Sigmoid colon (tissue), 7 donors: ENCODE data around the gene HABP4. TPM values are rescaled to one million over a fixed set of nuclear protein-coding genes. Genes with fewer than 3 reads are reported as not detected.
"Not testable (repeated sequence)": the region's sequence is repeated elsewhere in the genome, so short reads cannot be mapped to it uniquely, and the experiment has no call there.

Experiments used
- DNase-seq: peaks from one replicate; pipeline ENCODE4 v3.0.0-alpha.2; 2019
- H3K27ac ChIP-seq, 4 donors: fragments of 200-600 bp; sonication (generic); one replicate each; pipeline ENCODE4 v1.5.1; 2016 to 2019; ENCODE audit warnings: mild to moderate bottlenecking in 1 of 4
- H3K27me3 ChIP-seq, 3 donors: fragments of 200-600 bp; sonication (generic); one replicate each; pipeline ENCODE4 v1.5.1; 2019; ENCODE audit warnings: mild to moderate bottlenecking in 1 of 3
- H3K36me3 ChIP-seq, 4 donors: fragments of 200-600 bp; sonication (generic); one replicate each; pipeline ENCODE4 v1.5.1; 2016 to 2019
- H3K4me1 ChIP-seq, 4 donors: fragments of 200-600 bp; sonication (generic); one replicate each; pipeline ENCODE4 v1.5.1; 2017 to 2019
- H3K4me3 ChIP-seq, 4 donors: fragments of 200-600 bp; sonication (generic); one replicate each; pipeline ENCODE4 v1.5.1; 2017 to 2019; ENCODE audit warnings: mild to moderate bottlenecking in 2 of 4, moderate library complexity in 1 of 4
- H3K9me3 ChIP-seq, 4 donors: fragments of 200-600 bp in 3 of 4; sonication (generic) in 3 of 4; one replicate each; pipeline versions ENCODE4 v1.5.1 to v1.6.1; 2013 to 2019
- CTCF ChIP-seq, 4 experiments: fragments of 450-650 bp in 3 of 4; fragments of 200-600 bp in 1 of 4; IDR thresholded peaks; one replicate each; pipeline ENCODE4 v1.5.1; 2016 to 2019; ENCODE audit warnings: antibody characterized with exemption in 4 of 4, mild to moderate bottlenecking in 3 of 4, moderate library complexity in 2 of 4
- EP300 ChIP-seq, 4 donors: sonication (generic); formaldehyde crosslinking; IDR thresholded peaks; one replicate each; pipeline ENCODE4 v1.6.1; 2017; ENCODE audit warnings: antibody characterized with exemption in 4 of 4
- POLR2A ChIP-seq, 2 donors: fragments of 450-650 bp; IDR thresholded peaks; one replicate each; pipeline ENCODE4 v1.6.1; 2016; ENCODE audit warnings: antibody characterized with exemption in 2 of 2, mild to moderate bottlenecking in 2 of 2, moderate library complexity in 2 of 2
- POLR2AphosphoS5 ChIP-seq, 4 donors: sonication (generic); formaldehyde crosslinking; IDR thresholded peaks; one replicate each; pipeline ENCODE4 v1.6.1; 2017; ENCODE audit warnings: antibody characterized with exemption in 4 of 4
- WGBS, 2 donors: extraction: QIAGEN DNeasy Blood & Tissue Kit; methylation state at CpG; one replicate each; pipeline ENCODE4 v1.1.7; 2013; 5-methylcytosine and 5-hydroxymethylcytosine counted together
- intact Hi-C: fragments of 100-400 bp; cut with DNase I; formaldehyde crosslinking; loops from one replicate; pipeline ENCODE4 v1.15.1; 2023
- polyA plus RNA-seq, 3 donors: library from polyadenylated mRNA; stranded (reverse); fragments of 200-250 nt; gene quantifications; one replicate each; pipeline ENCODE4 v1.2.3, GENCODE V29; 2013
- total RNA-seq, 4 donors: library from RNA; depleted of rRNA; stranded (reverse); fragments of >200 nt; gene quantifications; one replicate each; pipeline ENCODE4 v1.1.0, GENCODE V29; 2016
- donor health status: healthy with polysubstance abuse.
- donor health status: Bipolar disorder and iron deficiency.
- donor health status: healthy.

HABP4 gene
- total and polyA plus RNA-seq, 7 donors, result 2.5 to 23.5 (median 12.5) TPM

DNA sequence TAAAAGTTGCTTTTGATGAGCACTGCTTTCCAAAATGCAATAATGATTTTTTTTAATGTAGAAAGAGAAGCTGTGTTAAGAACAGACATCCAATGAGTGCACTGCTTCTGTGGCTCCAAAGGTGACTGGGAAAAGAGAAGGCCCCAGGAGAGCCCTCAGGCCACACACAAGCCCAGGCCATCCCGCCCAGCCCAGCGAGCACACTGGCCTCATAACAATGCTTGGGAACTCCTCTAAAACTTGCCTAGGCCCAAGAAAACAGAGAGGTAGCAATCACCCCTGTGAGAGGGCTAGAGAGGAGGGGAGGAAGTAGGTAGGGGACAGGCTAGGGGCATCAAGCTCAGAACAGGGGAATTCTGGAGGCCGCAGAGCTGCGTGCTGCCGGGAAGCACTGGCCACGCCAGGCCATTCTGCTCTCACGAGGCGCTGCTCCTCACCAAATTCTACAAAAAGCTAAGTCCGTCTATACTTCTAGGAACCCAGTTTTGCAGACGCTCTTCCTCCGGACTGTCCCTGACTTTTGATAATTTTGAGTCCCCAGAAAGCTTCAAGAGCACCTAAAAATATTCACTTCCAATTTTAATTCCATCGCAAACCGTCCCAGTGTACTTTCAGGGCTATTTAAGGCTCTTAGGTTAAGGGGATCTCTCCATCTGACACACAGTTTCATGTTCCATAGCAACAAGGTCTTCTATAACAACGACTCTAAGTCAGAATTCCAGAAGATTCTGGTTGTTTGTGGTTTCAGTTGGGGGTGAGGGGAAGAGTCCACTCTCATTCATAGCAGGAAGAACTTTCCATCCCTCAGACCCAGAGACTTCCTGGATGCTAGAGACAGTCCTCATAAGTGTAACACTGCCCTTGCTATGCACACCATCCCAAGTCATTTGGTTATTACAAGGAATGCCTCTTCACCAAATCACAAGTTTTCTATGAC, 51.0 kb downstream of the HABP4 start:
- peak overlapping the region in 2 of 4 donors; percentile 30 to 39 for H3K27ac ChIP-seq
- peaks cover 0 to 16% (median 0%) of the 10 kb centered on the region in 4 donors for H3K36me3 ChIP-seq
- no peak overlapping the region for H3K4me3 ChIP-seq
- H3K4me1 ChIP-seq, result no peaks in the 10 kb centered on the region
- intact Hi-C loops, result no loop called here
- H3K9me3 ChIP-seq, result no peaks in the 10 kb centered on the region
- TF ChIP-seq POLR2AphosphoS5 (IDR thresholded peaks at IDR 0.05), result no peak
- no peak for TF ChIP-seq POLR2A (IDR thresholded peaks at IDR 0.05)
- no peak for DNase-seq
- 92 to 94% methylated on average over 14 of the region's 14 CpGs for WGBS, 2 donors
- H3K27me3 ChIP-seq, result no peaks in the 10 kb centered on the region

GRCh38 chr9:96501633-96502538, 51.9 kb downstream of the HABP4 start:
- H3K27ac ChIP-seq, result peak overlapping the region; percentile 18 to 39 (median 26)
- H3K4me1 ChIP-seq, result no peaks in the 10 kb centered on the region
- no peaks in the 10 kb centered on the region for H3K9me3 ChIP-seq
- DNase-seq, result no peak
- H3K4me3 ChIP-seq, result no peak overlapping the region
- peaks cover 0 to 23% (median 0%) of the 10 kb centered on the region in 4 donors for H3K36me3 ChIP-seq
- intact Hi-C loops, result no loop called here
- 94 to 95% methylated on average over 15 of the region's 15 CpGs for WGBS, 2 donors
- no peaks in the 10 kb centered on the region for H3K27me3 ChIP-seq
- TF ChIP-seq EP300 (IDR thresholded peaks at IDR 0.05), result no peak
- no peak for TF ChIP-seq POLR2AphosphoS5 (IDR thresholded peaks at IDR 0.05)
- TF ChIP-seq CTCF (IDR thresholded peaks at IDR 0.05), result no peak
- TF ChIP-seq POLR2A (IDR thresholded peaks at IDR 0.05), result no peak

- H3K4me1 ChIP-seq, result no peaks in the 10 kb centered on the region
Measured at GRCh38 chr9:96502539-96503373, 52.8 kb downstream of the HABP4 start.

GRCh38 chr9:96503374-96503748, 53.4 kb downstream of the HABP4 start:
- H3K27me3 ChIP-seq, H3K9me3 ChIP-seq, DNase-seq, H3K4me1 ChIP-seq, intact Hi-C loops, H3K27ac ChIP-seq, H3K4me3 ChIP-seq: not testable (repeated sequence)
- peaks cover 0 to 25% (median 0%) of the 10 kb centered on the region in 4 donors for H3K36me3 ChIP-seq

More at GRCh38 chr9:96502539-96503373, 52.8 kb downstream of the HABP4 start:
- 91 to 94% methylated on average over 6 of the region's 6 CpGs for WGBS, 2 donors
- peaks cover 0 to 23% (median 0%) of the 10 kb centered on the region in 4 donors for H3K36me3 ChIP-seq
- no peak for TF ChIP-seq CTCF (IDR thresholded peaks at IDR 0.05)
- TF ChIP-seq EP300 (IDR thresholded peaks at IDR 0.05), result no peak
- no peak for TF ChIP-seq POLR2A (IDR thresholded peaks at IDR 0.05)
- TF ChIP-seq POLR2AphosphoS5 (IDR thresholded peaks at IDR 0.05), result no peak
- intact Hi-C loops, result no loop called here
- peak overlapping the region; percentile 18 to 39 (median 26) for H3K27ac ChIP-seq
- no peak overlapping the region for H3K4me3 ChIP-seq
- no peaks in the 10 kb centered on the region for H3K27me3 ChIP-seq
- no peak for DNase-seq
- H3K9me3 ChIP-seq, result no peaks in the 10 kb centered on the region

DNA sequence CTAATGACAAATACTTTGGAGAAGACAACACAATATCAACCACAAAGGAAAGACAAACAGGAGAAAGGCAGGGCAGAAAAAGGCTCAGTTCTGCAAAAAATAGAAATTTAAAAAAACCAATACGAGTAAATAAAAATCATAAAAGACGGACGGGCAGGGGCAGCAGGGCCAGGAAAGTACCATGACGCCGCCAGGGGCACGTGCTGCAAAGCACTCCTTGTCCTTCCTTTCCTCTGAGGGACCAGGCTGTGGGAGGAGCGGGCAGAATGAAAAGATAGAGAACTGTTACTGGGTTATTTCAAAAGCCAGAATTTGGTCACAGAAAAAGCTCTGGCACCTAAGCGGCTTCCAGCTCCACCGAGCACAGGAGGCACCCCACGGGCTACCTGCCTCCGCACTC, 53.9 kb downstream of the HABP4 start:
- TF ChIP-seq POLR2AphosphoS5 (IDR thresholded peaks at IDR 0.05), result no peak
- TF ChIP-seq CTCF (IDR thresholded peaks at IDR 0.05), result no peak
- no peak for TF ChIP-seq EP300 (IDR thresholded peaks at IDR 0.05)
- no peak for TF ChIP-seq POLR2A (IDR thresholded peaks at IDR 0.05)
- Histone ChIP-seq H3K4me3 (no peak overlapping the region), H3K36me3 (peaks cover 0 to 31% (median 0%) of the 10 kb centered on the region in 4 donors), H3K27me3 (no peaks in the 10 kb centered on the region), H3K9me3 (no peaks in the 10 kb centered on the region), H3K4me1 (no peaks in the 10 kb centered on the region), H3K27ac (no peak overlapping the region)
- intact Hi-C loops, result no loop called here
- 96 to 97% methylated on average over 11 of the region's 11 CpGs for WGBS, 2 donors
- DNase-seq, result no peak
